ENCODE data around the gene ATP6V0B.
A peak's percentile ranks its signal among the peaks of the same experiment; 100 is the strongest.

ATP6V0B gene

DNA sequence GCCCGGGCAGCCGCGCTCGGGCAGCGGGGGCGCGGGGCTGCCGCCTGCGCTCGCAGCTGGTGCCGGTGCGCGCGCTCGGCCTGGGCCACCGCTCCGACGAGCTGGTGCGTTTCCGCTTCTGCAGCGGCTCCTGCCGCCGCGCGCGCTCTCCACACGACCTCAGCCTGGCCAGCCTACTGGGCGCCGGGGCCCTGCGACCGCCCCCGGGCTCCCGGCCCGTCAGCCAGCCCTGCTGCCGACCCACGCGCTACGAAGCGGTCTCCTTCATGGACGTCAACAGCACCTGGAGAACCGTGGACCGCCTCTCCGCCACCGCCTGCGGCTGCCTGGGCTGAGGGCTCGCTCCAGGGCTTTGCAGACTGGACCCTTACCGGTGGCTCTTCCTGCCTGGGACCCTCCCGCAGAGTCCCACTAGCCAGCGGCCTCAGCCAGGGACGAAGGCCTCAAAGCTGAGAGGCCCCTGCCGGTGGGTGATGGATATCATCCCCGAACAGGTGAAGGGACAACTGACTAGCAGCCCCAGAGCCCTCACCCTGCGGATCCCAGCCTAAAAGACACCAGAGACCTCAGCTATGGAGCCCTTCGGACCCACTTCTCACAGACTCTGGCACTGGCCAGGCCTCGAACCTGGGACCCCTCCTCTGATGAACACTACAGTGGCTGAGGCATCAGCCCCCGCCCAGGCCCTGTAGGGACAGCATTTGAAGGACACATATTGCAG lies 38.2 kb upstream of the ATP6V0B start:
- Histone ChIP-seq H2BK5ac (ENCODE audit: low read length) (no peak overlapping the region), H3K4me2 (ENCODE audit: low read length) (peak overlapping the region; percentile 79), H3K36me3 (ENCODE audit: control insufficient read depth, insufficient read depth, low read length) (no peaks in the 10 kb centered on the region), H3K9ac (ENCODE audit: low read length) (peak overlapping the region; percentile 82), H2BK120ac (ENCODE audit: low read depth, low read length) (no peak overlapping the region), H3K56ac (ENCODE audit: low read length) (peak overlapping the region; percentile 91), H3K23ac (ENCODE audit: low read length) (peak overlapping the region; percentile 76), H3K18ac (ENCODE audit: low read length) (peak overlapping the region; percentile 33), H3K27ac (ENCODE audit: low read depth, low read length) (peak overlapping the region; percentile 8), H3K4ac (ENCODE audit: low read depth, low read length) (no peak overlapping the region), H3K27me3 (ENCODE audit: insufficient read depth, low read length, poor library complexity) (no peaks in the 10 kb centered on the region), H4K5ac (ENCODE audit: low read length) (no peak overlapping the region), H2AK5ac (ENCODE audit: low read length) (no peak overlapping the region), H3K79me1 (ENCODE audit: low read length) (no peaks in the 10 kb centered on the region), H2BK15ac (replicated peaks; ENCODE audit: low read depth) (no peak overlapping the region), H4K8ac (ENCODE audit: low read depth, low read length) (no peak overlapping the region), H3K4me1 (ENCODE audit: control insufficient read depth, low read depth, low read length) (peaks cover 8% of the 10 kb centered on the region), H3K4me3 (ENCODE audit: low read length) (peak overlapping the region; percentile 38), H3K79me2 (ENCODE audit: control insufficient read depth, insufficient read depth, low read length) (no peaks in the 10 kb centered on the region)
- no CpG with 5 or more reads among the region's 56 CpGs for WGBS (ENCODE audit: extremely low coverage, insufficient coverage, low lambda C conversion rate)
- peak; percentile 88 for DNase-seq

DNA sequence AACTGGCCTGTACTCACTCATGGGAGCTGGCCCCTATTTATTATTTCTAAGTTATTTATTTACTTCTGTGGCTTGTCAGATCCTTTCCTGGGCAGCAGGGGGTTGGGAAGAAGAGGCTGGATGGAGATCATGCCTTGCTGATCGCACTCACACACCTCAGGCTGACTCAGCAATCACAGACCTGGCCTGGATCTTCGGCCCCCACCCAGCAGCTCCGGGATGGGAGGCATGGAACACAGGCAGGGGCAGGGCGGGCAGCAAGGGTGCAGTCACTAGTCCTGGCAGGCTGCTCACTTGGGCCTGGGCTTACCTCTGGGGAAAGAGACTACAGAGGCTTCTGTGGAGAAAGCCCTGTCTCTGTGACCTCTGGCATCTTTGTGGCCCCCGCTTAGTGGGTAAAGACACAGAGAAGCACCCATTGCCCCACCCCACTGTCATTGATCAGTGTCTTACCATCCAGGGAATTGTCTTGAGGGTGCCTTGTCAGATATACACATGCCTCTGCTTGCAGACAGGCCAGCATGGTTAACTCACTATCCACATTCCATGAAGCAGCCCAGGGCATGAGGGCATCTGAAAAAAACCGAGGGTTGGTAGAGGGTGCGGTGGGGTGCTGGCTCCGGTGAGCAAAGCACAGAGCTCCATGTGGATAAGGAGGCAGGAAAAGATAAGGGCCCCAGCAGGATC lies 37.4 kb upstream of the ATP6V0B start:
- Histone ChIP-seq H3K9ac (ENCODE audit: low read length) (no peak overlapping the region), H2BK5ac (ENCODE audit: low read length) (no peak overlapping the region), H4K5ac (ENCODE audit: low read length) (no peak overlapping the region), H3K79me2 (ENCODE audit: control insufficient read depth, insufficient read depth, low read length) (no peaks in the 10 kb centered on the region), H4K8ac (ENCODE audit: low read depth, low read length) (no peak overlapping the region), H3K4me2 (ENCODE audit: low read length) (no peak overlapping the region), H3K4ac (ENCODE audit: low read depth, low read length) (no peak overlapping the region), H2AK5ac (ENCODE audit: low read length) (no peak overlapping the region), H2BK15ac (replicated peaks; ENCODE audit: low read depth) (no peak overlapping the region), H3K36me3 (ENCODE audit: control insufficient read depth, insufficient read depth, low read length) (no peaks in the 10 kb centered on the region), H3K79me1 (ENCODE audit: low read length) (no peaks in the 10 kb centered on the region), H3K23ac (ENCODE audit: low read length) (no peak overlapping the region), H3K18ac (ENCODE audit: low read length) (no peak overlapping the region), H2BK120ac (ENCODE audit: low read depth, low read length) (no peak overlapping the region), H3K4me1 (ENCODE audit: control insufficient read depth, low read depth, low read length) (peaks cover 8% of the 10 kb centered on the region), H3K27me3 (ENCODE audit: insufficient read depth, low read length, poor library complexity) (no peaks in the 10 kb centered on the region), H3K4me3 (ENCODE audit: low read length) (no peak overlapping the region), H3K56ac (ENCODE audit: low read length) (no peak overlapping the region), H3K27ac (ENCODE audit: low read depth, low read length) (no peak overlapping the region)
- no CpG with 5 or more reads among the region's 8 CpGs for WGBS (ENCODE audit: extremely low coverage, insufficient coverage, low lambda C conversion rate)
- DNase-seq = no peak

DNA sequence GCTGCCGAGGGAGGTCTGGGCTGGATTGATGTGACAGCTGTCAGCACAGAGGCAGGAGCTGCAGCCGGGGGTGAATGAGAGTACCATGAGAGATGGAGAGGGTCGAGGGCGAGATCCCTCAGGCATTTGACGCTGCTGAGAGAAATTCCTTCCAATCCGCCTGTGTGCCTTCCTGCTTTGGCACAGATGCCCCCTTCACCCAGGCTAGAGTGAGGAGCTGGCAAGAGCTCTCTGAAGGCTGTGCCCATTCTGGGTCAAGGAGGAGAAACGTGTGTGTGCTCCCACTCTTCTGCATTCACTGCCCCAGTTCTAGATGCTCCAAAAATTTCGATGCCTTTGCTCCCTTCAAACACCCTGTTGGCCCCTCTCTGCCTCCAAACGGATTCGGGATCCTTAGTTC lies 36.4 kb upstream of the ATP6V0B start:
- no peak for DNase-seq
- no peak overlapping the region for H3K56ac ChIP-seq (ENCODE audit: low read length)
- no peak overlapping the region for H3K4me2 ChIP-seq (ENCODE audit: low read length)
- peaks cover 7% of the 10 kb centered on the region for H3K4me1 ChIP-seq (ENCODE audit: control insufficient read depth, low read depth, low read length)
- no peak overlapping the region for H4K5ac ChIP-seq (ENCODE audit: low read length)
- no peak overlapping the region for H3K9ac ChIP-seq (ENCODE audit: low read length)
- no peak overlapping the region for H3K27ac ChIP-seq (ENCODE audit: low read depth, low read length)
- H3K18ac ChIP-seq (ENCODE audit: low read length) = no peak overlapping the region
- no peak overlapping the region for H3K23ac ChIP-seq (ENCODE audit: low read length)
- no peaks in the 10 kb centered on the region for H3K79me1 ChIP-seq (ENCODE audit: low read length)
- H3K79me2 ChIP-seq (ENCODE audit: control insufficient read depth, insufficient read depth, low read length) = no peaks in the 10 kb centered on the region
- WGBS (ENCODE audit: extremely low coverage, insufficient coverage, low lambda C conversion rate) = no CpG with 5 or more reads among the region's 10 CpGs
- no peak overlapping the region for H4K8ac ChIP-seq (ENCODE audit: low read depth, low read length)
- H2BK15ac ChIP-seq (replicated peaks; ENCODE audit: low read depth) = no peak overlapping the region
- no peak overlapping the region for H2BK5ac ChIP-seq (ENCODE audit: low read length)
- no peaks in the 10 kb centered on the region for H3K36me3 ChIP-seq (ENCODE audit: control insufficient read depth, insufficient read depth, low read length)
- no peaks in the 10 kb centered on the region for H3K27me3 ChIP-seq (ENCODE audit: insufficient read depth, low read length, poor library complexity)
- no peak overlapping the region for H3K4ac ChIP-seq (ENCODE audit: low read depth, low read length)
- no peak overlapping the region for H2AK5ac ChIP-seq (ENCODE audit: low read length)
- H3K4me3 ChIP-seq (ENCODE audit: low read length) = no peak overlapping the region
- H2BK120ac ChIP-seq (ENCODE audit: low read depth, low read length) = no peak overlapping the region

DNA sequence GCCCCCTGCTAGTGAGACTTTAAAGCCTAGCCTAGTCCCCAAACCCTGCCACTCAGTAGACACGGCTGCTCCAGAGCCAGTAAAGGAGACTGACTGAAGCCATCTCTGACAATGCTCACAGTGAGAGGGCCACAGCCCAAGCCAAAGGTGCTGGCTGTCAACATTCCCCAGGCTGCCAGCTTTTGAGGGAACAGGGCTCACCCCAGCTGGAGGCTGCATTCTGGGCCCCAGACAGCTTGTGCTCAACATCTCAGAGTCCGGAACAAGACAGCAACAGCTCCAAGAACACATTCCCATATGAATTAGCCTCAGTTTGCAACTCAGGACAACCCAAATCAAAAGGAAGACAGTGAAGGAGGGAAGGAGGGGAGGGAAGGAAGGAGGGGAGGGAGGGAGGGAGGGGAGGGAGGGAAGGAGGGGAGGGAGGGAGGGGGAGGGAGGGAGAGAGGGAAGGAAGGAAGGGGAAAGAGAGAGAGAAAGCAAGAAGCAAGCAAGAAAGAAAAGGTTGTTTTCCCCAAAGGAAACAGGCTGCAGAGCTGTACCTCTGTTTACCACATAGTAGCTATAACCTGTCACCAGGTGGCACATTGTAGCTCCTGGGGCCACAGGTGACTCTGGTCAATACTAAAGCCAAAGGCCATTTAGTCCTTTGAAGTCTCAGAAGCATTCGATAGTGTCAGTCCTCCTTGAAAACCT lies 35.7 kb upstream of the ATP6V0B start:
- Histone ChIP-seq H3K4me1 (ENCODE audit: control insufficient read depth, low read depth, low read length) (peaks cover 7% of the 10 kb centered on the region), H3K4ac (ENCODE audit: low read depth, low read length) (no peak overlapping the region), H3K27ac (ENCODE audit: low read depth, low read length) (no peak overlapping the region), H3K4me3 (ENCODE audit: low read length) (no peak overlapping the region), H3K36me3 (ENCODE audit: control insufficient read depth, insufficient read depth, low read length) (no peaks in the 10 kb centered on the region), H3K23ac (ENCODE audit: low read length) (no peak overlapping the region), H2BK15ac (replicated peaks; ENCODE audit: low read depth) (no peak overlapping the region), H3K18ac (ENCODE audit: low read length) (no peak overlapping the region), H3K79me1 (ENCODE audit: low read length) (no peaks in the 10 kb centered on the region), H2BK5ac (ENCODE audit: low read length) (no peak overlapping the region), H3K56ac (ENCODE audit: low read length) (no peak overlapping the region), H3K27me3 (ENCODE audit: insufficient read depth, low read length, poor library complexity) (no peaks in the 10 kb centered on the region), H3K79me2 (ENCODE audit: control insufficient read depth, insufficient read depth, low read length) (no peaks in the 10 kb centered on the region), H4K5ac (ENCODE audit: low read length) (no peak overlapping the region), H4K8ac (ENCODE audit: low read depth, low read length) (no peak overlapping the region), H3K4me2 (ENCODE audit: low read length) (no peak overlapping the region), H3K9ac (ENCODE audit: low read length) (no peak overlapping the region), H2AK5ac (ENCODE audit: low read length) (no peak overlapping the region), H2BK120ac (ENCODE audit: low read depth, low read length) (no peak overlapping the region)
- WGBS (ENCODE audit: extremely low coverage, insufficient coverage, low lambda C conversion rate) = no CpG with 5 or more reads among the region's 3 CpGs
- no peak for DNase-seq

DNA sequence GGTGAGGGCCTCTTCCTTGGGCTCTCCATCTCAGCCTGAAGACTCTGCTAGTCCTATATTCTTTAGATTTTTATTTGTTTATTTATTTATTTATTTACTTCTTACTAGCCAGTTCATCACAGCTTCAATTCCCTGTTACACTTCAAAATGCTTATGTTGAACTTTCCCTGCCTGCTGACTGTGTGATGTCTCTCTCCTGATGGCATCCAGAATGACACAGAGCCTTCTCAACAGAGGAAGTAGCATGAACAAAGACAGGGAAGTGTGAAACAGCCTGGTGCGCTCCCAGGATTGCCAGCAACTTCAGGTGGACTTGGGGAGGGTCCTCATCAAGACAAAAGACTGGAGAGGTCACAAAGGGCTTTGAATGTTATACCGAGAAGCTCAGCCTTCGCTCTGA lies 32.3 kb upstream of the ATP6V0B start:
- H2AK5ac ChIP-seq (ENCODE audit: low read length) = no peak overlapping the region
- whole genome bisulfite sequencing (ENCODE audit: extremely low coverage, insufficient coverage, low lambda C conversion rate) = no CpG with 5 or more reads among the region's 3 CpGs
- no peak overlapping the region for H2BK5ac ChIP-seq (ENCODE audit: low read length)
- H3K4me3 ChIP-seq (ENCODE audit: low read length) = no peak overlapping the region
- no peaks in the 10 kb centered on the region for H3K4me1 ChIP-seq (ENCODE audit: control insufficient read depth, low read depth, low read length)
- no peak for DNase-seq
- no peak overlapping the region for H3K9ac ChIP-seq (ENCODE audit: low read length)
- H3K79me2 ChIP-seq (ENCODE audit: control insufficient read depth, insufficient read depth, low read length) = no peaks in the 10 kb centered on the region
- H3K79me1 ChIP-seq (ENCODE audit: low read length) = no peaks in the 10 kb centered on the region
- no peak overlapping the region for H3K4me2 ChIP-seq (ENCODE audit: low read length)
- no peaks in the 10 kb centered on the region for H3K36me3 ChIP-seq (ENCODE audit: control insufficient read depth, insufficient read depth, low read length)
- H4K5ac ChIP-seq (ENCODE audit: low read length) = no peak overlapping the region
- H3K27ac ChIP-seq (ENCODE audit: low read depth, low read length) = no peak overlapping the region
- H3K4ac ChIP-seq (ENCODE audit: low read depth, low read length) = no peak overlapping the region
- H2BK120ac ChIP-seq (ENCODE audit: low read depth, low read length) = no peak overlapping the region
- H4K8ac ChIP-seq (ENCODE audit: low read depth, low read length) = no peak overlapping the region
- no peaks in the 10 kb centered on the region for H3K27me3 ChIP-seq (ENCODE audit: insufficient read depth, low read length, poor library complexity)
- no peak overlapping the region for H3K56ac ChIP-seq (ENCODE audit: low read length)
- H3K18ac ChIP-seq (ENCODE audit: low read length) = no peak overlapping the region
- no peak overlapping the region for H2BK15ac ChIP-seq (replicated peaks; ENCODE audit: low read depth)
- H3K23ac ChIP-seq (ENCODE audit: low read length) = no peak overlapping the region

All from mesendoderm (in vitro differentiated cells).